ENCODE results near the gene LYPD1. TPM values are rescaled to one million over a fixed set of nuclear protein-coding genes. Genes with fewer than 3 reads are reported as not detected.

The LYPD1 gene
- total and polyA plus RNA-seq, 10 of the 15 experiments (the other 5 are each of a cell fraction or from before 2014, with no cell fraction given) = not detected

DNA sequence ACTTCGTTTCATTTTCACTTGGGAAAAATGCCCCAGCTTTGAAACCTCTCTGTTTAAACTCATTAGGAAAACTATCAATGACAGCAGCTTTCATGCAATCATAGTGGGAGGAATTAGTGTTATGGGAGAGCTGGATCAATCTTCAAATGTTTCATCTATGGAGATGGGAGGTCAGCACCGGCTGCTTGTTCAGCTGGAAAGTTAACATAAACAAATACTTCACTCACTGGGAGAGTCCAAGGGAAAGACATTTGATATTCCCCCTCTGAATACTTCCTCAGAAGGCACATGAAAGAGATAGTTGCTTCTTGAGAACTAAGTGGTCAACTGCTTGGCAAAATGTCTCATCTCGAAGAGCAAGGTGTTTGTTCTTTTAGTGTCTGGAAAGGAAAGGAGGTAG lies 7.3 kb downstream of the LYPD1 start:
- ChIA-PET SMC1A (ENCODE audit: uncharacterized antibody, unreplicated experiment) (interaction anchor here (0.8 to 1.1 kb wide), 4 partner anchors 11 to 187 kb away, joined by 3 to 4 read pairs (median 4); no protein-coding TSS in a partner anchor), POLR2A (no interaction called here), RAD21 (ENCODE audit: unreplicated experiment) (no interaction called here), CTCF (no interaction called here)
- no peaks in the 10 kb centered on the region for H3K36me3 ChIP-seq (ENCODE audit: control insufficient read depth in 2 of 2, insufficient read depth in 2 of 2, low read length in 1 of 2)
- DNase-seq (ENCODE audit: low read depth, low spot score) (no peak), FAIRE-seq (no peak), ATAC-seq (no peak)
- no peak overlapping the region for H3K4me3 ChIP-seq
- 14% methylated on average over 3 of the region's 3 CpGs for WGBS (ENCODE audit: insufficient coverage, insufficient replicate concordance, low lambda C conversion rate, missing lambda C conversion rate)
- H3K4me2 ChIP-seq (ENCODE audit: control insufficient read depth, insufficient read depth) = no peak overlapping the region
- in situ Hi-C loops (cut with MboI) = no loop called here
- H3K9ac ChIP-seq (ENCODE audit: control insufficient read depth, insufficient read depth, low read length) = no peak overlapping the region
- intact Hi-C loops (cut with micrococcal nuclease; ENCODE audit: unreplicated experiment) = no loop called here
- no peaks in the 10 kb centered on the region for H3K9me3 ChIP-seq (replicated peaks; ENCODE audit: control insufficient read depth, insufficient read depth, low read length)
- no peaks in the 10 kb centered on the region for H3K4me1 ChIP-seq (ENCODE audit: control insufficient read depth, insufficient read depth, low read length)
- H2AFZ ChIP-seq (ENCODE audit: control insufficient read depth, low read depth, low read length) = no peak overlapping the region
- H4K20me1 ChIP-seq (ENCODE audit: control insufficient read depth, insufficient read depth) = no peaks in the 10 kb centered on the region
- no TSS peak for BruUV-seq (replicated peaks)
- TF ChIP-seq SRF (IDR thresholded peaks at IDR 0.05; ENCODE audit: low read depth in 2 of 2, low read length in 2 of 2) = no peak
- no peak for TF ChIP-seq ZNF622 (IDR thresholded peaks at IDR 0.05)
- no peak for TF ChIP-seq GABPA (IDR thresholded peaks at IDR 0.05; ENCODE audit: low read depth)
- TF ChIP-seq TBL1XR1 (IDR thresholded peaks at IDR 0.05; ENCODE audit: low read depth, low read length) = no peak
- TF ChIP-seq, protein P1, sequence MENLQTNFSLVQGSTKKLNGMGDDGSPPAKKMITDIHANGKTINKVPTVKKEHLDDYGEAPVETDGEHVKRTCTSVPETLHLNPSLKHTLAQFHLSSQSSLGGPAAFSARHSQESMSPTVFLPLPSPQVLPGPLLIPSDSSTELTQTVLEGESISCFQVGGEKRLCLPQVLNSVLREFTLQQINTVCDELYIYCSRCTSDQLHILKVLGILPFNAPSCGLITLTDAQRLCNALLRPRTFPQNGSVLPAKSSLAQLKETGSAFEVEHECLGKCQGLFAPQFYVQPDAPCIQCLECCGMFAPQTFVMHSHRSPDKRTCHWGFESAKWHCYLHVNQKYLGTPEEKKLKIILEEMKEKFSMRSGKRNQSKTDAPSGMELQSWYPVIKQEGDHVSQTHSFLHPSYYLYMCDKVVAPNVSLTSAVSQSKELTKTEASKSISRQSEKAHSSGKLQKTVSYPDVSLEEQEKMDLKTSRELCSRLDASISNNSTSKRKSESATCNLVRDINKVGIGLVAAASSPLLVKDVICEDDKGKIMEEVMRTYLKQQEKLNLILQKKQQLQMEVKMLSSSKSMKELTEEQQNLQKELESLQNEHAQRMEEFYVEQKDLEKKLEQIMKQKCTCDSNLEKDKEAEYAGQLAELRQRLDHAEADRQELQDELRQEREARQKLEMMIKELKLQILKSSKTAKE (IDR thresholded peaks at IDR 0.05; ENCODE audit: low read depth, poor library complexity, severe bottlenecking) = no peak
- no peaks in the 10 kb centered on the region for H3K79me2 ChIP-seq (ENCODE audit: control insufficient read depth, insufficient read depth, low read length)
- peaks cover 0 to 2% of the 10 kb centered on the region in 2 experiments; a peak in 2 of 4 replicates for H3K27me3 ChIP-seq (replicated peaks in 1 of 2; ENCODE audit: control insufficient read depth in 2 of 2, insufficient read depth in 2 of 2, low read length in 1 of 2)
- no peak overlapping the region for H3K27ac ChIP-seq (ENCODE audit: control insufficient read depth, insufficient read depth)

DNA sequence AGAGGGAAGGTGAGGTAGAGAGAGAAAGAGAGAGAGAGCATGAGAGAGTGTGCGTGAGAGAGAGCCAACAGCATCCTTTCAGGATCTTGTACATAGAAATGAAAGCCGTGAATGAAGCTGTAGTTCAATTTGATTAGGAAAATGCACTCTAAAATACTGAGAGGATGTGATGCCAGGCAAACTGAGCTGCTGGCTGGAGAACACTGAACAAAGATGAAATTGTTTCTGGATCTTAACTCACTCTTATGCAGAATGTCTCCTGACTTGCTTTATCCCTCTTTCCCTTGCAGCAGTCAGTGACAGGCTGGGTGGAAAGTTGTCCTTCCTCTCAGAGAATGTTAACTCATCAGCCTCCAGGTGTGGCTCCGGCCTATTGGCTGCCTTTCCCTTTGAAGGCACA lies 10.7 kb downstream of the LYPD1 start:
- no peak for DNase-seq (ENCODE audit: low read depth, low spot score)
- Histone ChIP-seq H3K9ac (ENCODE audit: control insufficient read depth, insufficient read depth, low read length) (no peak overlapping the region), H3K27ac (ENCODE audit: control insufficient read depth, insufficient read depth) (no peak overlapping the region), H3K27me3 (replicated peaks in 1 of 2; ENCODE audit: control insufficient read depth in 2 of 2, insufficient read depth in 2 of 2, low read length in 1 of 2) (no peaks in the 10 kb centered on the region), H3K9me3 (replicated peaks; ENCODE audit: control insufficient read depth, insufficient read depth, low read length) (no peaks in the 10 kb centered on the region), H3K4me1 (ENCODE audit: control insufficient read depth, insufficient read depth, low read length) (no peaks in the 10 kb centered on the region), H3K4me3 (no peak overlapping the region), H2AFZ (ENCODE audit: control insufficient read depth, low read depth, low read length) (no peak overlapping the region), H3K4me2 (ENCODE audit: control insufficient read depth, insufficient read depth) (no peak overlapping the region), H4K20me1 (ENCODE audit: control insufficient read depth, insufficient read depth) (no peaks in the 10 kb centered on the region), H3K36me3 (ENCODE audit: control insufficient read depth in 2 of 2, insufficient read depth in 2 of 2, low read length in 1 of 2) (no peaks in the 10 kb centered on the region), H3K79me2 (ENCODE audit: control insufficient read depth, insufficient read depth, low read length) (no peaks in the 10 kb centered on the region)
- RAD21 ChIA-PET (ENCODE audit: unreplicated experiment) = interaction anchor here (0.9 kb wide), 1 partner anchor 10 kb away, joined by 3 read pairs; no protein-coding TSS in a partner anchor
- BruUV-seq (replicated peaks) = no TSS peak
- intact Hi-C loops (cut with micrococcal nuclease; ENCODE audit: unreplicated experiment) (no loop called here), in situ Hi-C loops (cut with MboI) (no loop called here)
- SMC1A ChIA-PET (ENCODE audit: uncharacterized antibody, unreplicated experiment) = interaction anchor here (1.1 to 1.3 kb wide), 3 partner anchors 9 to 57 kb away, joined by 3 to 4 read pairs (median 3); no protein-coding TSS in a partner anchor
- ATAC-seq = no peak
- POLR2A ChIA-PET = interaction anchor here (1.0 kb wide), 1 partner anchor 78 kb away, joined by 3 read pairs; no protein-coding TSS in a partner anchor
- 9% methylated on average over 3 of the region's 3 CpGs for WGBS (ENCODE audit: insufficient coverage, insufficient replicate concordance, low lambda C conversion rate, missing lambda C conversion rate)
- FAIRE-seq = no peak
- CTCF ChIA-PET = interaction anchor here (1.2 to 1.7 kb wide), 3 partner anchors 8 to 16 kb away, joined by 5 to 8 read pairs (median 6); no protein-coding TSS in a partner anchor
- TF ChIP-seq STAT1 (conservative IDR thresholded peaks at IDR 0.05) = no peak
- TF ChIP-seq MTA2 (IDR thresholded peaks at IDR 0.05; ENCODE audit: low read depth) = no peak
- no peak for TF ChIP-seq BHLHE40 (IDR thresholded peaks at IDR 0.05; ENCODE audit: borderline replicate concordance in 1 of 2, low read depth in 2 of 2, low read length in 1 of 2)
- no peak for TF ChIP-seq SMAD1 (IDR thresholded peaks at IDR 0.05; ENCODE audit: low read depth, partially characterized antibody)
- no peak for TF ChIP-seq BMI1 (IDR thresholded peaks at IDR 0.05; ENCODE audit: borderline replicate concordance)
- TF ChIP-seq, protein P2, sequence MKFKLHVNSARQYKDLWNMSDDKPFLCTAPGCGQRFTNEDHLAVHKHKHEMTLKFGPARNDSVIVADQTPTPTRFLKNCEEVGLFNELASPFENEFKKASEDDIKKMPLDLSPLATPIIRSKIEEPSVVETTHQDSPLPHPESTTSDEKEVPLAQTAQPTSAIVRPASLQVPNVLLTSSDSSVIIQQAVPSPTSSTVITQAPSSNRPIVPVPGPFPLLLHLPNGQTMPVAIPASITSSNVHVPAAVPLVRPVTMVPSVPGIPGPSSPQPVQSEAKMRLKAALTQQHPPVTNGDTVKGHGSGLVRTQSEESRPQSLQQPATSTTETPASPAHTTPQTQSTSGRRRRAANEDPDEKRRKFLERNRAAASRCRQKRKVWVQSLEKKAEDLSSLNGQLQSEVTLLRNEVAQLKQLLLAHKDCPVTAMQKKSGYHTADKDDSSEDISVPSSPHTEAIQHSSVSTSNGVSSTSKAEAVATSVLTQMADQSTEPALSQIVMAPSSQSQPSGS (IDR thresholded peaks at IDR 0.05; ENCODE audit: low read length) = no peak
- no peak for TF ChIP-seq STAT3 (IDR thresholded peaks at IDR 0.05; ENCODE audit: low read depth, low read length)
- TF ChIP-seq ZNF274 (IDR thresholded peaks at IDR 0.05; ENCODE audit: insufficient read depth, insufficient read length) = no peak
- no peak for TF ChIP-seq HDAC6 (IDR thresholded peaks at IDR 0.05; ENCODE audit: unreplicated experiment)
- no peak for TF ChIP-seq NFYB (IDR thresholded peaks at IDR 0.05; ENCODE audit: insufficient read depth, low read depth, low read length)
- no peak for TF ChIP-seq PAX8 (IDR thresholded peaks at IDR 0.05)
